NCI-H510A treated with DMSO at 0.1 percent for 48 hours (cell line): ENCODE measurements around the gene CHCT1.

Experiments
- DNase-seq: peaks from one replicate; lab custom pipeline; 2025; lab: John Stamatoyannopoulos, UW

CHCT1 gene

DNA sequence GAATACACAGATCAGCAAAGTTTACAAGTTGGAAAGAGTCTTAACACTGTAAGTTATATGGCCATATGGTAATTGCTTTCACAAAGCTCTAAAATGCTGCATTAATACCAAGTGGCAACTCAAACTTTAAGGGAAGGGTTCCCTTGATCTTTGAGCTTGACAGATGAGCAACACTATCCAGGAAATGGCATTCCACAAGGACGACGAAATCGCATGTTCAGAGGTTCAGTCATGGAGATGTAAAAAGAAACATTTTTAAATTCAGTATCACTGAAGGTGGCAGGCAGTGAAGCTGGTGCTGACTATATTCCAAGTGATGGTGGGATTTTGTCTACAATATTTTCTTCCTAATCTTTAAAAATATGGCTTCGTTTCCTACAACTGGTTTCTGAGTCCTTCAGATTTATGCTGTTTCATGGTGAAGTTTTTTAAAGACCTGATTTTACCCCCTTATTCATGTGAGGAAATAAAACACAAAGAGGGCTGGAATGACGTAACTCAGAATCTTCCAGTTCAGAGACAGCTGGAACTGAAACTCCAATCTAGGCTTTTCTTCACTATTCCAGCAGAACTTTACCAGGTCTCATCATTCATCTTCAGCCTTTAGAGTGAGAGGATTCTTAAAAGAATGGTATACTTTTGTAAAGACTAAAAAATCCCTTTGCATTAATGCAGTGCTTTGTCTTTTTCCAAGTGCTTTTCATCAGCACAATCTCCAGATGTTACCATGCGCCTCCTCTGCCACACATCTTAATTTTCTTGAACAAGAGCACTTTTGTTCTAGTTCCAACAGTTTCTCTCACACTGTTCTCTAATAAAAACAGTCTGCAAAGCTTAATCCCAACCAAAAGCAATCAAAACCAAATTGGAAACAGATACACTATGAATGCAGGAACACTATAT, 20.2 kb downstream of the CHCT1 start:
- no peak for DNase-seq

DNA sequence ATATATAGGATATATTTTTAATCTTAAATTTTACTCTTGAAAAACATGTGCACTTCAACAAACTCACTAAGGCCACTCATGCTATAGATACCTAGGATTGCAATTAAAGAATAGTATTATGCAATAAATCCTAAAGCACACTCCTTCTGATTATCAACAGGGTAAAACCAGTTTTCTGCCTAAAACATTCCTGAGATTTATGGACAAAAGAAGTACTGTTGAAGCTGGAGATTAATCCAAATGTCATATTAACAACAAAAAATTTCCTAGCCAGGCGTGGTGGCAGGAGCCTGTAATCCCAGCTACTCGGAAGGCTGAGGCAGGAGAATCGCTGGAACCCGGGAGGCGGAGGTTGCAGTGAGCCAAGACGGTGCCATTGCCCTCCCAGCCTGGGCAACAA, 21.4 kb downstream of the CHCT1 start:
- no peak for DNase-seq

DNA sequence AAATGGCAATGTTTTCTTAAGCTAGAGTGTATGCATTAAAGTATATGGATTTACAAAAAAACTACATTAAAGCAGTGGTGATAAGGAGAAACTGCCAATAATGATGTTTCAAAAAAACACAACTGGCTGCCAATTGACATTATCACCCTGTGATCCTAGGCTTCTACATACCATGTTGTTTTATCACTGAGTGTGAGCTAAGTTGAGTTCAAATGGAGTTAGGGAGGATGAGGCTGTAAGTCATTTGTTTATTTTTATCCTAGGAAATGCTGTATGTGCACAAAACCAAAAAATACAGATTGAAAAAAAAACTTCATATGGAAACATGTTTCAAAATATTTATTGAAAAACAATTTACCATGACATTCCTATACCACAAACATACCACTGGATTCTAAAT, 22.9 kb downstream of the CHCT1 start:
- no peak for DNase-seq

DNA sequence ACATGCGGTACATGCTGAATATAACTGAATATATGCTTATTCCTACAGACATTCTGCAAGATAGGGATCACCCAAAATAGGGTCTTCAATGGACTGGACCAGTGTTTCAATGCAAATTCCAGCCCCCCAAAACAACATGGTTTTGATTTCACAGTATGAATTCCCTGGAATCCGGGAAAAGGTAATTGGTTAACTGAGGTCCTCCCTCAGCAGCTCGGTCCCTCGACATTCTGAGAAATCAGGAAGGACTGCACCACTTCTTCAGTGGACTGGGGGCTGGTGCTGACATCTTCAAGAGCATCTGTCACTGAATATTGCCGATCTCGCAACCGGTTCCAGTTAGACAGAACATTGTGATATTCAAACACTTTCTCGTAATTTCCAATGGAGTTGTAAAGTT, 25.1 kb downstream of the CHCT1 start:
- DNase-seq: no peak

DNA sequence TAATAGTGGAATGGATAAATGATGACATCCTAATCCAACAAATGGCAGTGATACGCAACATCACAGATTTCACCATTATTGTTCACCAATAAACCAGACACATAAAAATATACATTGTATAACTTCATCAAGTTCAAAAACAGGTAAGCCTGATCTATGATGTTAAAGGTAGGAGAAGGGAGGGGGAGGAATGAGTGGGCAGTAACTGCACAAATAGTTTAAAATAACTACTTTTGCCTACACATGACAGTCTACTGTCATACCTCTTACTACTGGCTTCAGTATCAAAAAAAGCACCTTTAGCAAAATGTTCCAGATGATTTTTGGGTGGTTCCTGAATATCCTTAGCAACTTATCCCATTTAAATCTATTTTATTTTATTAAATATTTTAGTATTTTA, 28.8 kb downstream of the CHCT1 start:
- no peak for DNase-seq

DNA sequence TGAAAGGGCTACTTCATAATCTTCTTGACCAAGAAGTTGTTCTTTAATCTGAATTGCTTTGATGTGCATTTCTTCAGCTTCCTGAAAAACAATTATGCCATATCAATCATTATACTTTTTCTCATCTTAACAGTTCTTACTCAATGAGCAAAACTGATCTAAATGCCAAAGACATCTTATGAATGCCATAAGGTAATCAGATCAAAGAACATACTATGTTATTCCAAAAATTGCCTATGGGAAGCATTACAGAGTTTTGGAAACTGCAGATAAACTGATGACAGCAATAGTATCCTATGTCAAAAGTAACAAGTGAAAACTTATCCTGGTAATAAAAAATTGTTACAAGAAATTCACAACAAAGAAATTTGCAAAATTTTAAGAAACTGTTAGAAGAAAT, 29.7 kb downstream of the CHCT1 start:
- no peak for DNase-seq

DNA sequence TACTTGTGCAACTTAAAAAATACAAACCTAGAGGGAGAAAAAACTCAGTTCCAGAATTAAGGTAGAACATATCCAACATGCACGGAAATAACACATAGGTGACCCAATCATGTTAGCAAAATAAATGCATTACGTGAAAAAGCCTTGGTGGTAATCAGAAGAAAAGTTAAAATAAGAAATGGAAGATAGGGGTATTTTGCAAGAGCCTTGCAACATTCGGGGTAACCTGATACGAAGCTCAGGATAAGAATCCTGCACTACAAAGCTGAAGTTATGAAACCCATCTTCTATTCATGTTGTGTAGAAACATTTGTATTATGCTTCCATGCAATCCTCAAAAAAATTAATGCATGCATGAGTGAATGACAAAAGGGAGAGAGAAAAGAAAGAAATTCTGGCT, 33.1 kb downstream of the CHCT1 start:
- DNase-seq: no peak

DNA sequence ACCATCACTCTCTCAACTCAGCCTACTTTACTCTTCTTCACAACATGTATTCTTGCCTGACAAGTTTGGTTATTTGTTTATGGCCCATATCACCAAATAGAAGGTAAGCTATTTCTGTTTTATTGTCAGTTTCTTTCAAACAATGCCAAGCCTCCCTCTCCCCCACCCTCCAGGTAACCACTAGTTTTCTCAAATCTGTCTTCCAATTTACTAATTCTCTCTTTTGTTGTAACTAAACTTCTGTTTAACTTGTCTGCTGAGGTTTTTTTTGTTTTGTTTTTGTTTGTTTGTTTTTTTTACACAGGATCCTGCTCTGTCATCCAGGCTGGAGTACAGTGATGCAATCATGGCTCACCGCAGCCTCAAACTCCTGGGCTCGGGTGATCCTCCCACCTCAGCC, 34.9 kb downstream of the CHCT1 start:
- DNase-seq: no peak

DNA sequence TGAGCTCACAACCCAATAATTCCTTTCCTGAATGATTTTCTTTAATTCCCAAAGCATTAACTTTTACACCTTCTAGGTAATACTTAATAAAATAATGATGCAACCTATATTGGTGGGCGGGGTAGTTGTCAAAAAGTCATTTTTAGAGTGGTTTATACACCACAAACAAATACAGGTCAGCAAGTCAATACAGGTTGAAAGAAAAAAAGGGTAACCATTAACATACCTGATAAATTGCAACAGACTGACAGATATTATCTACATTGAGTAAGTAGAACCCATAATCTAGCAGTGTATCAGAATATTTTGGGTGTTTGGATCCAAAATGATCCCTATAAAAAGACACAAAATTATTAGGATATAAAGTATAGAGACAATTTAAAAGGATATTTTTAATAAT, 39.3 kb downstream of the CHCT1 start:
- DNase-seq: no peak

DNA sequence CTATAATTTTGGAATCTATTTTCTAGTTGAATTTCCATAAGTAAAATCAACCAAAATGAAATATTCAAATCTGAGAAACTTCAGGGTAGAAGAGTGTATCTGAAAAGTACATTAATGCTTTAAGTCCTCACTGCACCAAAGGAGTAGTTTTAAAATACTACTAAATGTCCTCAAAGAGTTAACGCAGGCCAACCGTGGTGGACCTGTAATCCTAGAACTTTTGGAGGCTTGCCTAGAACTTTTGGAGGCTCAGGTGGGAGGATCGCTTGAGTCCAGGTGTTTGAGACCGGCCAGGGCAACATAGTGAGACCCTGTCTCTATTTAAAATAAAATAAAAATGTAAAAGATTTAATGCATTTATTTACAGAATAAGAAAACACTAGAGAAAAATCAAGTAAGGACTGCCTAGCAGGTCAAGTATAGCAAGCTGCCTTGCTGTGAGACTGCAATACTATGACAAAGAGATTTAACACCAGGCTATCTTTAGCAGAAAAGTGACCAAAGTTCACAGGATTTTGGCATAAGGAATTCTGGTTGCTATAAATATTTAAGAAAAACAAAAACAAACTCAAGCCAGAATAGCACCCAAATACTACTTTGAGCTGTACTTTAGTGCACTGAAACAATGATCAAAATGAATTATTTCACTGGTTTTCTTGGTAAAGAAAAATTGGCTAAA, 41.0 kb downstream of the CHCT1 start:
- DNase-seq: no peak

DNA sequence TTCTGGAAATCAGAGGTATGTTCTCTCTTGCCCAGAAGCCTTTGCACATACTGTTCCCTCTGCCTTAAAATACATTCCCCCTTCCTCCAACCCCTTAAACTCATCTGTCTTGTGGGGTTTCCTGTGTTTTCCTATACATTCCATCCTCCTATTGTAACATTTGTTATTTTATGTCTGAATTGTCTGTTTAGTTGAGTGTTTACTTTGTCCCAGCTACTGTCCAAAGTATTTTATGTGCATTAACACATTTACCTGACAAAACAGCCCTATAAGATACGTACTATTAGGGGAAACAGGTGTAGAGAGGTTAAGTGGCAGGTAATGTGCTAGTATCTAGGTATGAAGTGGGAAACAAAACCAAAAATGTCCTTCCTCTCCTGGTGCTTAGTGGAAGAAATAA, 42.1 kb downstream of the CHCT1 start:
- no peak for DNase-seq

DNA sequence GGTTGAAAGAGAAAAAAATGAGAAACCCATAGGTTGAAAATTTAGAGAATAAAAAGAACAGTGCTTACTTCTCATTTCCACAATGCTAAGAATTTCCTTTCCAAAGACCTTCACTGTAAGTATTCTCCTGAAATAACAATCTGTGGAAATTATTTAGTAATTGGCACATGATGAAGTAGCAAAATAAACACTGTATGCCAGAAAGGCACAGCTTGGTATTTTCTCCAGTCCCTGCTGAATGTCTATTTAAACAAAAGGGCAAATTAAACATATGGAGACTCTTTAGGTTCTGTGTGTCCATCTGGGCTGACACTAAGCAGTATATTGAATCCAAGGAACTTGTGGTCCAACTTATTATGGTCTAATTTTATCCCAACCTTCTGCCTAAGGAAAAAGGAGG, 46.1 kb downstream of the CHCT1 start:
- no peak for DNase-seq

DNA sequence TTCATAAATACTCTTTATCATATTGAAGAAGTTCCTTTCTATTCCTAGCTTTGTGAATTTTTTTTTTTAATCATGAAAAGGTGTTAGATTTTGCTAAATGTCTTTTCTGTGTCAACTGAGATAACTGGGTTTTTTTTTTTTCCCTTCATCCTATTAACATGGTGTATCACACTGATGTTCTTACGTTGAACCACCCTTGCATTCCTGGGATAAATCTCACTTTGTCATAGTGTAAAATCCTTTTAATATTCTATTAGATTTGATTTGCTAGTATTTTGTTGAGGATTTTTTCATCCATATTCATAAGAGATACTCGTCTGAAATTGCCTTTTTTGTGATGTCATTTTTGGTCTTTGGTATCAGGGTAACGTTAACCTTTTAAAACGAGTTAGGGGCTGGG, 49.2 kb downstream of the CHCT1 start:
- DNase-seq: no peak

DNA sequence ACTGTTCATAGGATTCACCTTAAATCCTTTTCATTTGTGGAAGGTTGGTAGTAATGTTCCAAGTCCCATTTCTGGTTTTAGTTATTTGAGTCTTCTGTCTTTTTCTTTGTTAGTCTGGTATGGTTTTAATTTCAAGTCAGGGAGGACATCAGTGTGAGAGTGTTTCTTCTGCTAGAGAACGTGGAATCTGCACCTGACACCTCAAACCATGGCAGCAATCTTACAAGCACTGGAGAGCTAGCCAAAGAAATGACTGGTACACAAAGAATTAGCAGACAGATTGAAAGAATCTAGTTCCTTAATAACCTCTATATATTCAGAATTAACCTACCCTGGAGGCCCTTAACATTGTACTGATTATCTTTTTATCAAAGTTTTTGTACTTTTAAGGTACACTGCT, 50.2 kb downstream of the CHCT1 start:
- no peak for DNase-seq

DNA sequence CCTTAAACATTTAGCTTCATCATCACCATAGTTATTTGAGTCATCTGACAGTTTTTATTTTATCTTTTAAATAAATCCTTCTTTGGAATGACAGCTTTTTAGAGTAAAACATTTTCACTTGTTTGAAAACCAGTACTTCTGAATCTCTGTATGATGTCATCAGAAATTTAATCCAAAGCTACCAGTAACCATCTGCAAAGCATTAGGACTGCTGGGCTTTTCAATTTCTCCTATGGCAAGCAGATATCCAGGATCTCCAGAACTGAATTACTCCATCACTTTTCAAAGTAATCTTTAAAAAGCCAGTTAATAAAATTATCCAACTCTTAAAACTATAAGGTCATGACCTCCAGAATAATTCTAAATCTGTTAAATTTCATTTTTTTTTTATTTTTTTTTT, 51.5 kb downstream of the CHCT1 start:
- DNase-seq: no peak
